ENCODE measurements around the gene DPF3. TPM values are rescaled to one million over a fixed set of nuclear protein-coding genes. Genes with fewer than 3 reads are reported as not detected.
A peak's percentile ranks its signal among the peaks of the same experiment; 100 is the strongest.

The DPF3 gene
- total and polyA plus RNA-seq, 2 of the 13 experiments (the other 11 are each of a cell fraction or from before 2014, with no cell fraction given): 0.09 to 0.60 TPM

DNA sequence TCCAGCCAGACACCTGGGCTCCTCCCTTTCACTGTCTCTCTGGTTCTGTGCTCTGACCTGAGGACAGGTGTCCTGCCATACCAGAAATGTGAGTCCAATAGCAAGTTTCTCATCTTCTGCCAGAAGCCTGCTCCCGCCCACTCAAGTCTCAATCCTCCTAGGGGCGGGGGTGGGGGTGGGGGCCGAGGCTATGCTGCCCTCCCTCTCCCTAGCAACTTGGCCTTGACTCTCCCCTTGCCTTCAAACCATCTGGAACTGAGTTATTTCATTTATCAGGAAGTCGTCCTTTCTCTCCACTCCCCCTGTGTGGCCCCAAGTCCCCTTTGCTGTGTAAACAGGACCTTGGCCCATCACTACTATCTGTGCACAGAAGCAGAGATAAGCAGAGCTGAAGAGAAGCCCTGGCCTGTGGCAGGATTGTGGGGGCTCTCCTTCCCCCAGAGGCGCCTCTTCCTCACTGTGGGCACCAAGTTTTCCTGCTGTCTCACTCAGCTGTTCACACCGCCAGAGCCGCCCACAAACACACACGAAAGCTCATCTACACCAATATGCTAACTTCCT, 117.1 kb downstream of the DPF3 start (continued):
- TF ChIP-seq ZNF879 (CRISPR knock-in tag; IDR thresholded peaks at IDR 0.05): no peak
- no peak for TF ChIP-seq SRSF9 (IDR thresholded peaks at IDR 0.05; ENCODE audit: borderline replicate concordance, insufficient read depth, low read depth, low read length, poor library complexity, severe bottlenecking)
- TF ChIP-seq EED (CRISPR knock-in tag; IDR thresholded peaks at IDR 0.05): no peak
- no peak for TF ChIP-seq ZNF563 (CRISPR knock-in tag; IDR thresholded peaks at IDR 0.05)
- TF ChIP-seq ZMYM3 (CRISPR knock-in tag; IDR thresholded peaks at IDR 0.05): peak; percentile 95
- TF ChIP-seq RBM22 (optimal IDR thresholded peaks at IDR 0.05; ENCODE audit: low read length): no peak
- TF ChIP-seq ZNF451 (CRISPR knock-in tag; IDR thresholded peaks at IDR 0.05): 0 out of 2 replicates have a peak, but pooled peaks have one; percentile 41
- no peak for TF ChIP-seq NFYB (CRISPR knock-in tag; IDR thresholded peaks at IDR 0.05)
- peak; percentile 64; the same call in 1 of the 2 replicates for TF ChIP-seq ZNF614 (CRISPR knock-in tag; IDR thresholded peaks at IDR 0.05; ENCODE audit: borderline replicate concordance)
- no peak for TF ChIP-seq MTA3 (CRISPR knock-in tag; IDR thresholded peaks at IDR 0.05)
- no peak for TF ChIP-seq ZNF720 (CRISPR knock-in tag; IDR thresholded peaks at IDR 0.05)
- no peak for TF ChIP-seq KAT2B (IDR thresholded peaks at IDR 0.05; ENCODE audit: borderline replicate concordance, low read depth, low read length)
- TF ChIP-seq, protein P1, sequence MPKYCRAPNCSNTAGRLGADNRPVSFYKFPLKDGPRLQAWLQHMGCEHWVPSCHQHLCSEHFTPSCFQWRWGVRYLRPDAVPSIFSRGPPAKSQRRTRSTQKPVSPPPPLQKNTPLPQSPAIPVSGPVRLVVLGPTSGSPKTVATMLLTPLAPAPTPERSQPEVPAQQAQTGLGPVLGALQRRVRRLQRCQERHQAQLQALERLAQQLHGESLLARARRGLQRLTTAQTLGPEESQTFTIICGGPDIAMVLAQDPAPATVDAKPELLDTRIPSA (CRISPR knock-in tag; IDR thresholded peaks at IDR 0.05; ENCODE audit: borderline replicate concordance): no peak
- no peak for TF ChIP-seq ZNF335 (CRISPR knock-in tag; IDR thresholded peaks at IDR 0.05)
- peak; percentile 68; the same call in 1 of the 2 replicates for TF ChIP-seq SOX13 (IDR thresholded peaks at IDR 0.05)
- TF ChIP-seq SOX13 (CRISPR knock-in tag; conservative IDR thresholded peaks at IDR 0.05 in 1 of 2, IDR thresholded peaks at IDR 0.05 in 1 of 2): peak in 1 of 2 experiments; percentile 86; a peak in 2 of 4 replicates
- TF ChIP-seq, protein P2, sequence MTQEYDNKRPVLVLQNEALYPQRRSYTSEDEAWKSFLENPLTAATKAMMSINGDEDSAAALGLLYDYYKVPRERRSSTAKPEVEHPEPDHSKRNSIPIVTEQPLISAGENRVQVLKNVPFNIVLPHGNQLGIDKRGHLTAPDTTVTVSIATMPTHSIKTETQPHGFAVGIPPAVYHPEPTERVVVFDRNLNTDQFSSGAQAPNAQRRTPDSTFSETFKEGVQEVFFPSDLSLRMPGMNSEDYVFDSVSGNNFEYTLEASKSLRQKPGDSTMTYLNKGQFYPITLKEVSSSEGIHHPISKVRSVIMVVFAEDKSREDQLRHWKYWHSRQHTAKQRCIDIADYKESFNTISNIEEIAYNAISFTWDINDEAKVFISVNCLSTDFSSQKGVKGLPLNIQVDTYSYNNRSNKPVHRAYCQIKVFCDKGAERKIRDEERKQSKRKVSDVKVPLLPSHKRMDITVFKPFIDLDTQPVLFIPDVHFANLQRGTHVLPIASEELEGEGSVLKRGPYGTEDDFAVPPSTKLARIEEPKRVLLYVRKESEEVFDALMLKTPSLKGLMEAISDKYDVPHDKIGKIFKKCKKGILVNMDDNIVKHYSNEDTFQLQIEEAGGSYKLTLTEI (CRISPR knock-in tag; conservative IDR thresholded peaks at IDR 0.05): no peak
- TF ChIP-seq NFE2 (CRISPR knock-in tag; IDR thresholded peaks at IDR 0.05): no peak
- no peak for TF ChIP-seq STAT5B (CRISPR knock-in tag; IDR thresholded peaks at IDR 0.05)
- no peak for TF ChIP-seq LCORL (IDR thresholded peaks at IDR 0.05)
- TF ChIP-seq LCORL (CRISPR knock-in tag; IDR thresholded peaks at IDR 0.05): peak; percentile 91
- no peak for TF ChIP-seq CBX2 (IDR thresholded peaks at IDR 0.05; ENCODE audit: low read depth, low read length)
- no peak for TF ChIP-seq CBX2 (CRISPR knock-in tag; IDR thresholded peaks at IDR 0.05; ENCODE audit: low read depth)
- TF ChIP-seq ZNF619 (CRISPR knock-in tag; IDR thresholded peaks at IDR 0.05): no peak; the same call in 1 of the 2 replicates
- TF ChIP-seq, protein P3, sequence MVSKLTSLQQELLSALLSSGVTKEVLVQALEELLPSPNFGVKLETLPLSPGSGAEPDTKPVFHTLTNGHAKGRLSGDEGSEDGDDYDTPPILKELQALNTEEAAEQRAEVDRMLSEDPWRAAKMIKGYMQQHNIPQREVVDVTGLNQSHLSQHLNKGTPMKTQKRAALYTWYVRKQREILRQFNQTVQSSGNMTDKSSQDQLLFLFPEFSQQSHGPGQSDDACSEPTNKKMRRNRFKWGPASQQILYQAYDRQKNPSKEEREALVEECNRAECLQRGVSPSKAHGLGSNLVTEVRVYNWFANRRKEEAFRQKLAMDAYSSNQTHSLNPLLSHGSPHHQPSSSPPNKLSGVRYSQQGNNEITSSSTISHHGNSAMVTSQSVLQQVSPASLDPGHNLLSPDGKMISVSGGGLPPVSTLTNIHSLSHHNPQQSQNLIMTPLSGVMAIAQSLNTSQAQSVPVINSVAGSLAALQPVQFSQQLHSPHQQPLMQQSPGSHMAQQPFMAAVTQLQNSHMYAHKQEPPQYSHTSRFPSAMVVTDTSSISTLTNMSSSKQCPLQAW (CRISPR knock-in tag; IDR thresholded peaks at IDR 0.05): peak; percentile 84; the same call in 1 of the 2 replicates
- TF ChIP-seq, protein P4, sequence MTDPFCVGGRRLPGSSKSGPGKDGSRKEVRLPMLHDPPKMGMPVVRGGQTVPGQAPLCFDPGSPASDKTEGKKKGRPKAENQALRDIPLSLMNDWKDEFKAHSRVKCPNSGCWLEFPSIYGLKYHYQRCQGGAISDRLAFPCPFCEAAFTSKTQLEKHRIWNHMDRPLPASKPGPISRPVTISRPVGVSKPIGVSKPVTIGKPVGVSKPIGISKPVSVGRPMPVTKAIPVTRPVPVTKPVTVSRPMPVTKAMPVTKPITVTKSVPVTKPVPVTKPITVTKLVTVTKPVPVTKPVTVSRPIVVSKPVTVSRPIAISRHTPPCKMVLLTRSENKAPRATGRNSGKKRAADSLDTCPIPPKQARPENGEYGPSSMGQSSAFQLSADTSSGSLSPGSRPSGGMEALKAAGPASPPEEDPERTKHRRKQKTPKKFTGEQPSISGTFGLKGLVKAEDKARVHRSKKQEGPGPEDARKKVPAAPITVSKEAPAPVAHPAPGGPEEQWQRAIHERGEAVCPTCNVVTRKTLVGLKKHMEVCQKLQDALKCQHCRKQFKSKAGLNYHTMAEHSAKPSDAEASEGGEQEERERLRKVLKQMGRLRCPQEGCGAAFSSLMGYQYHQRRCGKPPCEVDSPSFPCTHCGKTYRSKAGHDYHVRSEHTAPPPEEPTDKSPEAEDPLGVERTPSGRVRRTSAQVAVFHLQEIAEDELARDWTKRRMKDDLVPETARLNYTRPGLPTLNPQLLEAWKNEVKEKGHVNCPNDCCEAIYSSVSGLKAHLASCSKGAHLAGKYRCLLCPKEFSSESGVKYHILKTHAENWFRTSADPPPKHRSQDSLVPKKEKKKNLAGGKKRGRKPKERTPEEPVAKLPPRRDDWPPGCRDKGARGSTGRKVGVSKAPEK (CRISPR knock-in tag; IDR thresholded peaks at IDR 0.05; ENCODE audit: borderline replicate concordance): peak; percentile 62; the same call in 1 of the 2 replicates
